ENCODE measurements around the gene ARHGAP19. TPM values are rescaled to one million over a fixed set of nuclear protein-coding genes. Genes with fewer than 3 reads are reported as not detected.

ARHGAP19 gene
- total RNA-seq, 4 donors from 2014 or later: 5.7 to 10.4 (median 9.2) TPM

- no peak for TF ChIP-seq CTCF (IDR thresholded peaks at IDR 0.05; ENCODE audit: low read depth)
Measured at GRCh38 chr10:97329766-97330165, 37.3 kb upstream of the ARHGAP19 start.

GRCh38 chr10:97328646-97329453 lies 36.4 kb upstream of the ARHGAP19 start:
- no peak for TF ChIP-seq CTCF (IDR thresholded peaks at IDR 0.05; ENCODE audit: low read depth)

- no peak for TF ChIP-seq CTCF (IDR thresholded peaks at IDR 0.05; ENCODE audit: low read depth)
Measured at GRCh38 chr10:97327348-97328294, 35.2 kb upstream of the ARHGAP19 start.

- no peak for TF ChIP-seq CTCF (IDR thresholded peaks at IDR 0.05; ENCODE audit: low read depth)
Measured at GRCh38 chr10:97325754-97326153, 33.3 kb upstream of the ARHGAP19 start.

- no peak for TF ChIP-seq CTCF (IDR thresholded peaks at IDR 0.05; ENCODE audit: low read depth)
Measured at GRCh38 chr10:97323501-97323900, 31.1 kb upstream of the ARHGAP19 start.

- no peak for TF ChIP-seq CTCF (IDR thresholded peaks at IDR 0.05; ENCODE audit: low read depth)
Measured at GRCh38 chr10:97321804-97322190, 29.4 kb upstream of the ARHGAP19 start.

Measured in subcutaneous adipose tissue (tissue), 4 donors.